Measurements from ENCODE around the gene SNUPN.
"Not testable (repeated sequence)": the region's sequence is repeated elsewhere in the genome, so short reads cannot be mapped to it uniquely, and the experiment has no call there.

SNUPN gene

GRCh38 chr15:75578173-75578947, 47.2 kb downstream of the SNUPN start:
- no peak for DNase-seq

GRCh38 chr15:75577401-75578172, 47.9 kb downstream of the SNUPN start:
- no peak for DNase-seq

- no peak for DNase-seq
Measured at GRCh38 chr15:75573648-75574384, 51.7 kb downstream of the SNUPN start.

GRCh38 chr15:75570126-75570845, 55.2 kb downstream of the SNUPN start:
- DNase-seq = no peak

GRCh38 chr15:75565062-75565970, 60.2 kb downstream of the SNUPN start:
- peak; percentile 72 for DNase-seq

- DNase-seq = no peak
Measured at GRCh38 chr15:75561888-75562287, 63.6 kb downstream of the SNUPN start.

GRCh38 chr15:75559360-75559759, 66.2 kb downstream of the SNUPN start:
- DNase-seq = not testable (repeated sequence)

GRCh38 chr15:75558955-75559354, 66.6 kb downstream of the SNUPN start:
- DNase-seq = not testable (repeated sequence)

GRCh38 chr15:75554717-75555116, 70.8 kb downstream of the SNUPN start:
- DNase-seq = no peak

- no peak for DNase-seq
Measured at GRCh38 chr15:75553659-75554058, 71.9 kb downstream of the SNUPN start.

- no peak for DNase-seq
Measured at GRCh38 chr15:75551091-75551490, 74.4 kb downstream of the SNUPN start.

Measured in NCI-H226 (cell line).